C1 segment of cervical spinal cord (tissue), 14 donors: ENCODE data around the gene DTHD1.

Source experiments
- DNase-seq, 14 donors: peaks; one replicate each; lab custom pipeline; 2025; lab: John Stamatoyannopoulos, UW

Gene DTHD1

GRCh38 chr4:36313703-36314102 lies 32.3 kb downstream of the DTHD1 start:
- DNase-seq, result no peak

GRCh38 chr4:36316607-36317006 lies 35.2 kb downstream of the DTHD1 start:
- DNase-seq, result no peak

GRCh38 chr4:36317721-36318120 lies 36.3 kb downstream of the DTHD1 start:
- DNase-seq, result no peak

- DNase-seq, result no peak
Observed at GRCh38 chr4:36320117-36320896, 38.9 kb downstream of the DTHD1 start.

- no peak for DNase-seq
Observed at GRCh38 chr4:36321176-36321575, 39.8 kb downstream of the DTHD1 start.

- DNase-seq, result no peak
Observed at GRCh38 chr4:36322921-36323354, 41.5 kb downstream of the DTHD1 start.

- DNase-seq, result no peak
Observed at GRCh38 chr4:36323816-36324419, 42.5 kb downstream of the DTHD1 start.

- no peak for DNase-seq
Observed at GRCh38 chr4:36324808-36325207, 43.4 kb downstream of the DTHD1 start.

- no peak for DNase-seq
Observed at GRCh38 chr4:36325499-36325898, 44.1 kb downstream of the DTHD1 start.

GRCh38 chr4:36325926-36326325 lies 44.5 kb downstream of the DTHD1 start:
- DNase-seq, result no peak

- no peak for DNase-seq
Observed at GRCh38 chr4:36326476-36327029, 45.1 kb downstream of the DTHD1 start.

- no peak for DNase-seq
Observed at GRCh38 chr4:36327400-36327799, 46.0 kb downstream of the DTHD1 start.

- no peak for DNase-seq
Observed at GRCh38 chr4:36328130-36328529, 46.7 kb downstream of the DTHD1 start.

- no peak for DNase-seq
Observed at GRCh38 chr4:36329228-36329627, 47.8 kb downstream of the DTHD1 start.

GRCh38 chr4:36330796-36331195 lies 49.4 kb downstream of the DTHD1 start:
- no peak for DNase-seq

- DNase-seq, result peak in 9 of 14 donors; percentile 18 to 57 (median 54)
Observed at GRCh38 chr4:36332023-36332781, 50.8 kb downstream of the DTHD1 start.

GRCh38 chr4:36332782-36333131 lies 51.3 kb downstream of the DTHD1 start:
- no peak for DNase-seq

- no peak for DNase-seq
Observed at GRCh38 chr4:36333303-36333877, 52.0 kb downstream of the DTHD1 start.

- DNase-seq, result no peak
Observed at GRCh38 chr4:36337665-36338185, 56.3 kb downstream of the DTHD1 start.

GRCh38 chr4:36338973-36339372 lies 57.6 kb downstream of the DTHD1 start:
- DNase-seq, result no peak

- DNase-seq, result no peak
Observed at GRCh38 chr4:36341936-36342335, 60.5 kb downstream of the DTHD1 start.
